HepG2 (cell line): ENCODE measurements around the gene CCDC142. TPM values are rescaled to one million over a fixed set of nuclear protein-coding genes. Genes with fewer than 3 reads are reported as not detected.

ENCODE experiments used
- AGO1 ChIP-seq: fragments of 200-400 bp; formaldehyde crosslinking; IDR thresholded peaks from 2 replicates; pipeline ENCODE4 v1.6.1; 2017; ENCODE audit warnings: mild to moderate bottlenecking, low read depth, low read length, moderate library complexity; ENCODE audit not compliant: poor library complexity, severe bottlenecking
- ATAD3A ChIP-seq: sonication (generic); formaldehyde crosslinking; IDR thresholded peaks from 2 replicates; pipeline ENCODE4 v1.4.0; 2020; ENCODE audit warnings: missing genetic modification reagents
- CHD4 ChIP-seq: fragments of 200-600 bp; sonication (generic); IDR thresholded peaks from 2 replicates; pipeline ENCODE4 v1.7.0; 2017; ENCODE audit warnings: mild to moderate bottlenecking, low read length, borderline replicate concordance
- FOXP1 ChIP-seq, 2 experiments: fragments of 450-650 bp in 1 of 2; IDR thresholded peaks; 2 replicates each; pipeline ENCODE4 v1.6.1; 2017 to 2018; ENCODE audit warnings: antibody characterized with exemption in 1 of 2
- KLF9 ChIP-seq: IDR thresholded peaks from 2 replicates; pipeline ENCODE4 v1.6.1; 2016; ENCODE audit warnings: low read depth
- KMT2B ChIP-seq: IDR thresholded peaks from 2 replicates; pipeline ENCODE4 v1.6.1; 2016; ENCODE audit warnings: missing genetic modification reagents, missing compliant biosample characterization
- LRRFIP1 ChIP-seq: sonication (generic); formaldehyde crosslinking; conservative IDR thresholded peaks from 2 replicates; pipeline ENCODE4 v1.4.0; 2020; ENCODE audit warnings: missing genetic modification reagents
- MEF2D ChIP-seq: sonication (generic); formaldehyde crosslinking; IDR thresholded peaks from 2 replicates; pipeline ENCODE4 v1.5.1; 2020; ENCODE audit warnings: mild to moderate bottlenecking, missing genetic modification reagents
- MEIS1 ChIP-seq: sonication (generic); formaldehyde crosslinking; IDR thresholded peaks from 2 replicates; pipeline ENCODE4 v1.9.0; 2021; ENCODE audit warnings: mild to moderate bottlenecking, missing genetic modification reagents, moderate library complexity, borderline replicate concordance
- MIER3 ChIP-seq: IDR thresholded peaks from 2 replicates; pipeline ENCODE4 v1.6.1; 2016; ENCODE audit warnings: missing compliant biosample characterization, borderline replicate concordance
- MIXL1 ChIP-seq: IDR thresholded peaks from 2 replicates; pipeline ENCODE4 v1.6.1; 2016
- NRL ChIP-seq: sonication (generic); formaldehyde crosslinking; IDR thresholded peaks from 2 replicates; pipeline ENCODE4 v1.5.0; 2020; ENCODE audit warnings: missing genetic modification reagents, mild to moderate bottlenecking, moderate library complexity, borderline replicate concordance
- PAWR ChIP-seq: sonication (generic); formaldehyde crosslinking; IDR thresholded peaks from 2 replicates; pipeline ENCODE4 v1.4.0; 2020; ENCODE audit warnings: missing genetic modification reagents, mild to moderate bottlenecking, borderline replicate concordance
- PHF21A ChIP-seq: sonication (generic); formaldehyde crosslinking; IDR thresholded peaks from 2 replicates; pipeline ENCODE4 v1.5.0; 2020; ENCODE audit warnings: mild to moderate bottlenecking, missing genetic modification reagents
- PHF5A ChIP-seq: IDR thresholded peaks from one replicate; pipeline ENCODE4 v1.6.1; 2018; ENCODE audit warnings: low read depth, missing genetic modification reagents; ENCODE audit not compliant: unreplicated experiment
- PPARG ChIP-seq: conservative IDR thresholded peaks from 2 replicates; pipeline ENCODE4 v1.6.1; 2016; ENCODE audit warnings: missing biosample characterization, missing genetic modification reagents
- SOX6 ChIP-seq, 2 experiments: fragments of 450-650 bp in 1 of 2; sonication (generic) in 1 of 2; formaldehyde crosslinking in 1 of 2; IDR thresholded peaks; 2 replicates each; pipeline versions ENCODE4 v1.4.0 to v1.6.1; 2017 to 2020; ENCODE audit warnings: antibody characterized with exemption in 1 of 2, mild to moderate bottlenecking in 1 of 2, missing genetic modification reagents in 1 of 2
- SP4 ChIP-seq: sonication (generic); formaldehyde crosslinking; IDR thresholded peaks from 2 replicates; pipeline ENCODE4 v1.8.1; 2023; ENCODE audit warnings: mild to moderate bottlenecking, missing genetic modification reagents
- TBX2 ChIP-seq: sonication (generic); formaldehyde crosslinking; IDR thresholded peaks from 2 replicates; pipeline ENCODE4 v1.5.0; 2020; ENCODE audit warnings: missing genetic modification reagents, mild to moderate bottlenecking, borderline replicate concordance
- ZBTB20 ChIP-seq: sonication (generic); formaldehyde crosslinking; IDR thresholded peaks from 2 replicates; pipeline ENCODE4 v1.8.1; 2023; ENCODE audit warnings: missing genetic modification reagents, low read depth, mild to moderate bottlenecking, borderline replicate concordance
- ZBTB8A ChIP-seq: sonication (generic); formaldehyde crosslinking; IDR thresholded peaks from 2 replicates; pipeline ENCODE4 v1.4.0; 2020; ENCODE audit warnings: mild to moderate bottlenecking, low read depth, missing genetic modification reagents, borderline replicate concordance
- ZFP90 ChIP-seq: sonication (generic); formaldehyde crosslinking; IDR thresholded peaks from 2 replicates; pipeline ENCODE4 v1.8.0; 2022; ENCODE audit warnings: missing genetic modification reagents, mild to moderate bottlenecking, inconsistent platforms, borderline replicate concordance
- ZNF232 ChIP-seq: sonication (generic); formaldehyde crosslinking; IDR thresholded peaks from 2 replicates; pipeline ENCODE4 v1.4.0; 2020; ENCODE audit warnings: missing genetic modification reagents, borderline replicate concordance
- ZNF878 ChIP-seq: sonication (generic); formaldehyde crosslinking; IDR thresholded peaks from 2 replicates; pipeline ENCODE4 v1.8.1; 2023; ENCODE audit warnings: mild to moderate bottlenecking, missing genetic modification reagents, moderate library complexity
- ZNF879 ChIP-seq: sonication (generic); formaldehyde crosslinking; IDR thresholded peaks from 2 replicates; pipeline ENCODE4 v1.8.1; 2023; ENCODE audit warnings: missing genetic modification reagents
- polyA plus RNA-seq, 8 experiments: library from polyadenylated mRNA; depleted of rRNA in 3 of 8; stranded (reverse) in 7 of 8; unstranded in 1 of 8; fragments of >200 nt; fragmentation: Illumina TruSeq in 4 of 8; extraction: Trizol in 4 of 8; gene quantifications; 2 replicates each; pipeline versions ENCODE4 v1.2.1 to v1.2.3, GENCODE V29; 2011 to 2016; ENCODE audit warnings: low read depth in 4 of 8, missing spikeins in 1 of 8, mixed read lengths in 1 of 8; ENCODE audit not compliant: insufficient read depth in 1 of 8
- total RNA-seq, 5 experiments: library from RNA; depleted of rRNA; stranded (reverse); fragments of >200 nt; fragmentation: Illumina TruSeq; extraction: Trizol; gene quantifications; 2 replicates each; pipeline ENCODE4 v1.2.3, GENCODE V29; 2016; ENCODE audit warnings: low read depth in 1 of 5
- TF ChIP-seq, protein P1 (sequence below): IDR thresholded peaks from 2 replicates; pipeline ENCODE4 v1.6.1; 2016
- TF ChIP-seq, protein P2 (sequence below): sonication (generic); formaldehyde crosslinking; IDR thresholded peaks from 2 replicates; pipeline ENCODE4 v1.4.0; 2020; ENCODE audit warnings: mild to moderate bottlenecking, missing genetic modification reagents

CCDC142 gene
- total and polyA plus RNA-seq, 2 of the 13 experiments (the other 11 are each of a cell fraction or from before 2014, with no cell fraction given): 14.7 to 30.4 TPM

DNA sequence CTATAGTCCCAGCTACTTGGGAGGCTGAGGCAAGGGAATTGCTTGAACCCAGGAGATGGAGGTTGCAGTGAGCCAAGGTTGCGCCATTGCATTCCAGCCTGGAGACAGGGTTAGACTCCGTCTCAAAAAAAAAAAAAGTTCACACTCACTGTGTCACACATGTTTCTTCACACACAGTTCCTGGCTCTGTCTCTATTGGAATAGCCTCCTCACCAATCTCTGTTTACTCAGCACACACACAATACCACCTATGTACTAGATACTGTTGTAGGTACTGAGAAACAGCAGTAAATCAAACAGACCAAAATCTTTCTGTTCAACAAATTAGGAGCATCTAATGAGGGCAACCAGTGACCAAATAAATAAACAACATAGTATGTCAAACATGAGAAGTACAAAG is 3.3 kb upstream of the CCDC142 start (continued):
- TF ChIP-seq ZNF879 (CRISPR knock-in tag) (no peak), LRRFIP1 (CRISPR knock-in tag) (no peak), ZNF878 (CRISPR knock-in tag) (no peak), MEF2D (no peak), ZNF232 (no peak), KMT2B (CRISPR knock-in tag) (no peak), ATAD3A (CRISPR knock-in tag) (no peak), CHD4 (peak; percentile 21; the same call in 1 of the 2 replicates), MIER3 (CRISPR knock-in tag) (no peak), MEIS1 (CRISPR knock-in tag) (0 out of 2 replicates have a peak, but pooled peaks have one; percentile 35), SOX6 (IDR thresholded peaks at IDR 0.05) (no peak), SOX6 (CRISPR knock-in tag; IDR thresholded peaks at IDR 0.05) (peak; percentile 45; the same call in 1 of the 2 replicates), MIXL1 (CRISPR knock-in tag) (peak; percentile 38; the same call in 1 of the 2 replicates), PHF5A (no peak), FOXP1 (IDR thresholded peaks at IDR 0.05) (no peak), FOXP1 (CRISPR knock-in tag; IDR thresholded peaks at IDR 0.05) (peak; percentile 74), PAWR (CRISPR knock-in tag) (no peak), SP4 (CRISPR knock-in tag) (no peak), KLF9 (no peak), NRL (CRISPR knock-in tag) (no peak), ZBTB20 (CRISPR knock-in tag) (0 out of 2 replicates have a peak, but pooled peaks have one; percentile 55), AGO1 (no peak), TBX2 (no peak; the same call in 1 of the 2 replicates), ZBTB8A (CRISPR knock-in tag) (no peak), ZFP90 (CRISPR knock-in tag) (no peak), PHF21A (CRISPR knock-in tag) (no peak), PPARG (CRISPR knock-in tag) (peak; percentile 68)
- TF ChIP-seq, protein P1, sequence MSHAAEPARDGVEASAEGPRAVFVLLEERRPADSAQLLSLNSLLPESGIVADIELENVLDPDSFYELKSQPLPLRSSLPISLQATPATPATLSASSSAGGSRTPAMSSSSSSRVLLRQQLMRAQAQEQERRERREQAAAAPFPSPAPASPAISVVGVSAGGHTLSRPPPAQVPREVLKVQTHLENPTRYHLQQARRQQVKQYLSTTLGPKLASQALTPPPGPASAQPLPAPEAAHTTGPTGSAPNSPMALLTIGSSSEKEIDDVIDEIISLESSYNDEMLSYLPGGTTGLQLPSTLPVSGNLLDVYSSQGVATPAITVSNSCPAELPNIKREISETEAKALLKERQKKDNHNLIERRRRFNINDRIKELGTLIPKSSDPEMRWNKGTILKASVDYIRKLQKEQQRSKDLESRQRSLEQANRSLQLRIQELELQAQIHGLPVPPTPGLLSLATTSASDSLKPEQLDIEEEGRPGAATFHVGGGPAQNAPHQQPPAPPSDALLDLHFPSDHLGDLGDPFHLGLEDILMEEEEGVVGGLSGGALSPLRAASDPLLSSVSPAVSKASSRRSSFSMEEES (CRISPR knock-in tag): 0 out of 2 replicates have a peak, but pooled peaks have one; percentile 15
- TF ChIP-seq, protein P2, sequence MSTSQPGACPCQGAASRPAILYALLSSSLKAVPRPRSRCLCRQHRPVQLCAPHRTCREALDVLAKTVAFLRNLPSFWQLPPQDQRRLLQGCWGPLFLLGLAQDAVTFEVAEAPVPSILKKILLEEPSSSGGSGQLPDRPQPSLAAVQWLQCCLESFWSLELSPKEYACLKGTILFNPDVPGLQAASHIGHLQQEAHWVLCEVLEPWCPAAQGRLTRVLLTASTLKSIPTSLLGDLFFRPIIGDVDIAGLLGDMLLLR (CRISPR knock-in tag): no peak
